Putamen (tissue), 1 donor: ENCODE measurements around the gene RNLS.

Experiments used
- DNase-seq: peaks from one replicate; pipeline ENCODE4 v3.0.0-alpha.2; 2016; ENCODE audit warnings: low spot score

RNLS gene

DNA sequence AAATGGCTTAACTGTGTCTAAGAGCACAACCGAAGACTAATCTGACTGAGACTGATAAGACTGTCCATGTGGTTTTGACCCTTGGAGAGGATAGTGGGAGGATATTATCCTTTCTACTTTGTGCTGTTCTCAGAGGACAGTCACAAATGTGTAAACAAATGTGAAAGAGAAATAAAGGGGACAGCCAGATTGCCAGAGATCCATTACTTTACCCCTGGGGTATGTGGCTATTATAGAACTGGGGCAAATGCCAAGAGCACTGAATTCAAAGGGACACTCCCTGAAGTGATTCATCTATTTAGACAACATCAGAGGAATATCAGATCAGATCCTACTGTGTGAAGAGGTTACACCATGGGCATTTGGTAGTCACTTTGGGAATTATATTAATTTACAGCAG is 154.7 kb downstream of the RNLS start:
- no peak for DNase-seq

DNA sequence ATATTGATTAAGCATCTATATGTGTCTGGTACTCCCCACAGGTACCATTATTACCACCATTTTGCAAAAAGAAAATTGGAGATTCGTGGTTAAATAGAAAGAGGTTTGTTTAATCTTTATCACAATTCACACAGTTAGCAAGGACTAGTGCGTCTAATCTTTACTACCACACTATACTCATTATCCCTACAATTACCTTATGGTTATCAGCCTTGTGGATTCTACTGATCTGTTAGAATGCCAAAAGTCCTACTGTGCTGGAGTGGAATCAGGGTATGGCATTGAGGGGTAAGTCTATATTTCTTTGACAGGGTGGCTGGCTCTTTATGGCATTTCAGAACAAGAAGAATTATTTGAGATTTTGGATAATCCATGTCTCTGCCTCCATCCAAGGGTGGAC is 156.1 kb downstream of the RNLS start:
- no peak for DNase-seq

DNA sequence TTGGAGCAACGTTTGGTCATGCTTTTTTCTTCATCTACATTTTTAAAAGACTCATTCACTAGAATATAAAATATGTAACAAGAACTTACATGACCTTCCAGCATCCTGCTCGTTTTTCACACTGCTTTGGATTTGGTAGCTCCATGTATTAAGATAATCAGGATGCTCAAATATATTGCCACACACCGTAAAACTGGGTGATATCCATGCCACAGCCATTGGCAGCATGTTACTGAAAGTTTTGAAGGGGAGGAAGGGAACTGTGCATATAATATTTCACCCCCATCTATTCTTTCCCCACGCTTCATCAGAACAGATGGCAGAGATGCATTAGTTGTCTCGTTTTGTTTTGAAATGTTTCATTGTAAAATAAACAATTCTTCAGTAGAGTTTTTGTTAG is 158.2 kb downstream of the RNLS start:
- no peak for DNase-seq

DNA sequence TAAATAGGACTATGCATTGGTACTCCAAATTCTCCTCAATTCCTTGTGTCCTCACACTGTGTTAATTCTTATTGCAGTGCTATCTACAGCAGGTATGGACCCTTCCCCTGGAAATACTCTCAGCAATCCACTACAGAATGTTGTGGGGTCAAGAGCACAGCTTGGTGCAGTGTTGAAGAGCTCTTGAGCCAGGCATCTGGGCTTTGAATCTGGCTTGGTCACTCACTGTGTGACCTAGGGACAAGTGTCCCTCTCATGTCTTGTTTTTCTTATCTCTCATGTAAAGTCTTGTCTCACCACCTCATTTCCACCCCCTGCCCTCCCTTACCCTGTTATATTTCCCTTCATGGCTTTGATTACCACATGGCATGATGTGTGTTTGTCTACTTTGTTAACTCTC is 159.4 kb downstream of the RNLS start:
- no peak for DNase-seq

DNA sequence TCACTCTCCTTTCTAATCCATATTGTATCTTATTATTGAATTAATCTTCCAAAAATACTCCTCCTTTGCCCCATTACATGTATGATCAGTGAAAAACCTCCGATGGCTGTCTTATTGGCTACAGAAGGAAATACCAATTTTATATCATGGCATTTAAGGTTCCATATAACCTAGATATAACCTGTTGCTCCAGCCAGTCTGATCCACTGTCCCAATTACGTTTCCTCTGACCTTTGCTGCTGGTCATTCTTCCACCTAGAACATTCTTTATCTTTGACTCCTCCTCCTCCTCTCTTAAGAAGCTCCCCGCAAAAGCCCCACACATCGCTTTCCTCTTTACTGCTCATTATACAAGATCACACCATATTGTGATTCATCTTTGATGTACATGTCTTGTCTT is 161.5 kb downstream of the RNLS start:
- DNase-seq, result no peak

DNA sequence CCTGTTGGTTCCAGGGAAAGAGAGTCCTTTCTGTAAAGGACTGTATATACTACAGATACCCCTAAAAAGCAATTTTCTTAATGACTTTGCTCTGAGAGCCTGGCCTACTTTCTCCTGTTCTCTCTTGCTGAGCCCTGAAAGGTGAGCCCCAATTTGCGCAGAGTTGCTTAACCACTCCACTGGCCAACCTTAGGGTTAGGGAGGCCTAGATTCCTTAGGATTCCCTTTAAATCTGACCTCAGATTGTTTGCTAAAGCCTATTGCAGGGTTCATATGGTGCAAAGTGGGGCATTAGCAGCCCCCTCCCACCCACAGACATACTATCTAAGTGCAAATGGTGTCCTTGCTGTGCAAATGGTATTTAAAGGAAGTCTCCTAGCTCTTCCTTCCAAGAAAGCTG is 164.2 kb downstream of the RNLS start:
- no peak for DNase-seq

DNA sequence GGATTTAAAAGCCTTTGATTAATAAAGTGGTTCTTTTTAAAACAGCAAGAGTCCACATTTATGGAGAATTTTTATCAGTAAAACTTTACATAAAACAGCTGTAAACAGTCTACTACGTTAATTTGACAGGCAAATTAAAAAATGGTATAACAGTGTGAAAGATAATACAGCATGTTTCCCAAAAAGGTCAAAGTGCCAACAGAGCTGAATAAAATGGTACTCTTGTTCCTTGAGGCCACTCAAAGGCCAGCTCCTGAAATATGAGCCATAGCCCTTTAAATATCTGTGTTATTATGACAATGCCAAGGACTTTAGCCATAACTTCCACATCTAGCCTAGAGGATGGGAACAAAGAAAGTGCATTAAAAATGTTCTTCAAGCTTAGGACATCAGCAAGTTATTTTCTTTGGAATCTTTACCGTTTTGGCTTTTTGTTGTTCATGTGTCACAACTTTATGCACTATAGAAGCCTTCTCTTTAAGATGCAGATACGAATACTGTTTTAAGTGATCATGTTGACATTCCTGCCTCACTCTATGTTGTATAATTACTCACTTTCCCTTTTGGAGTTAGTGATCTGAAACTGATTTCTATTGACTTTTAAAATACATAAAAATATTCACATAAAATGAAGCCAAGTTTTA is 165.6 kb downstream of the RNLS start:
- DNase-seq, result no peak

DNA sequence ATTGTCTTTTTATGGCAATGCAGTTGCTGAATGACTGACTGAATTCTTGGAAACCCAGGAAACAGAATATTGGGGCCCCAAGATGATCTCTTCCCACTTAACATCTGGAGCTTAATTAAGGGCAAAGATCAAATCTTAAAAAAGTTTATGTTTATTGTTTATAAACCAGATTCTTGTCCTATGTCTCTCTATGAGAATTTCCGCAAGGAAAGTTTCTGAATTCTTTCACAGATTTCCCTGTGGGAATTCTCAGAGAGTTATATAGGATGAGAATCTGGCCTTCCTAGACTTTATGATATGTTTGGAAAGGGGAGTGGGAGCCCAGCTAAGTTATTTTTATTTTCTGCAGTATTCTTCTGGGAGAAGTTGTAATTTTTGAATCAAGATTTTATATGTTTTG is 166.3 kb downstream of the RNLS start:
- DNase-seq, result no peak

DNA sequence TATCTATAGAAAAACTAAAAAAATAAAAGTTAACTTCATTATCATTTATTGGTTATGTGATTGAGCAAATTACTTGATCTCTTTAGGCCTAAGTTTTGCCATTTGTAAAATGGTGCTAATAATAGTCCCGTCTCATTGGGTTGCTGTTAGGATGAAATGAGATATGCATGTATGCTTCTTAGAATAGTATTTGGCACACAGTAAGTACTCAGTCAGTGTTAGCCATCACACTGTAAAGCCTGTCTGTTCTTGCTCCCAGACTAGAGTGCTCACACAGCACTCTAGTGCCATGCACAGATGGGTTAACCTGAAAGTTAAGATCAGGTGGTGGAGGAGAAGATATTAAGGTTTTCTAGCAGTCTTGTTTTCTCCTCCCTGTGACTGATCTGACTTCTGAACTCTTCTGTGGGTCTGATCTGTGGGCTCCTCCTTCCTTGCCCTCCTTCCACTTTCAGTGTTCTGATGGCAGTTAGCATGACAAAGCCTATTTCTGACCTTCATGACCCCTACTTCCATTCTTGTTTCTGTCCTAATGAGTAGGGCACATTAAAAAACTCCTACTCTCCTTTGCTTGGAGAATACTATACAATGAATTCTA is 167.5 kb downstream of the RNLS start:
- DNase-seq, result no peak

DNA sequence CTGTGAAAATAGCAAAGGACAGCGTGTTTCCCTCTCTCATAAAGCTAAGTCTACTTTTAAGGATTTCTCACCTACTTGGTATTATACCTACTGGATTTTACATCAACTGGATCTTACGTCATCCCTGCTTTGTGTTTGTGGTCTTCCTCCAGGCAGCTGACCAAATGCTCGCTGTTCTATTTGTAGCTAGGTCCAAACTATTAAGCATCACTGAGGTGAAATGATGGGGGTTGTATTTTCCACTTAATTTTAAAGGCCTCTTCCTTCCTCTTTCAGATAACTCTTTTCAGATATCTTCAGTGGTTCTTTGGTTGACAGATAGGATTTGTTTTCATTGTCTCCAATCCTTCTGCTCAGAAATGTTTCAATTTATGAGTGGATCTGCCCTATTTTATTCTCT is 169.7 kb downstream of the RNLS start:
- no peak for DNase-seq

DNA sequence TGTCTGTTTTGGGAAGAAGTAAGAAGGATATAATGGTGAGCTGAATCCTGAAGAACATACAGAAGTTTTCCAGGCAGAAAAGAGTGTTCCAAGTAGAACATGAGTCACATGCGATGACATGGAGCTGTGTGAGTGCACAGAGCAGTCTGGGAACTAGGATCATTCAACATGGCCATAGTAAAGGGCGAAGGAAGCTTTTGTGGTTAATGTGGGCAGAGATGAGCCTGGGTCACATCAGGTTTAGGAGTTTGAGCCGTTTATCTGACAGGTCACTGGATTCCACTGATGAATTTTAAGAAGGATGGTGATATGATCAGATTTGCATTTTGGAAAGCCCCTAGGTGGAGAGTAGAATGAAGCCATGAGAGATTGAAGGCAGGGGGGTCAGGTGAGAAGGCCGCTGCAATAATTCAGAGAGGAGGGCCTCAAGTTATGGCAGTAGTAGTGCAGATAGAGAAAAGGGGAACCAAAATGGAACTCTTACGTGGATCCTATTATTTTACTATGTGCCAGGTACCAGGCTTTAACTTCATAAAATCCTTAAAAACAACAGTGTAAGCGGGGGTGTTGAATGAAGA is 171.3 kb downstream of the RNLS start:
- DNase-seq, result no peak

DNA sequence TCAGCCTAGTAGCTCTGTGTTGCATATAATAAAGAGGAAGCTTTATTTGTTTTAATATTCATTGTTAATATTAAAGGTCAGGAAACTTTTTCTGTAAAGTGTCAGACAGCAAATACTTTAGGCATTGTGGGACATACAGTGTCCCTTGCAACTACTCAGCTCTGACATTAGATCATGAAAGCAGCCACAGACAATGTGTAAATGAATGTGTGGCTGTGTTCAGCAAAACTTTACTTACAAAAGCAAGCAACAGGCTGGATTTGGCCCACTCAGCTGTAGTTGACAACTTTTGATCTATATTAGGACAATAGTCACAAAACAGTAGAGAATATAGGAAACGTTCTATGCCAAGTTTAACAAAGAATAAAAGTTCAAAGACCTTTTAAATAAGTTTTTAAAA is 173.3 kb downstream of the RNLS start:
- no peak for DNase-seq

DNA sequence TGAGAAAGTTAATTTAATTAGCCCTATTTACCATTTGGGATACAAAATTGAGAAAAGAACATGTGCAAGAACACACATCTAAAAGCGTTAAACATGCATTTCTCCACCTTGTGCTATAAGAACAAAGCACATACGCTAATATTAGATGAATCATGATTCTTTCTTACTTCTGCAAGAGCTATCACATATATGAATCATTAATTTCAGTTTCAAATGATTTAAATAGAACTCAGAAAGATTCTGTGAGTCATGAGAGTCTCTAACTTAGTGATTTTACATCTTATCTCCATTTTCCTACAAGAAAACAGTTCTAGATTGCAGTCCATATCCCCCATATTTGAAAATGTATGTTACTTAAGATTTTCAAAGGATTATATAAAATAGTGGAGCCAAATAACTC is 173.9 kb downstream of the RNLS start:
- DNase-seq, result no peak

DNA sequence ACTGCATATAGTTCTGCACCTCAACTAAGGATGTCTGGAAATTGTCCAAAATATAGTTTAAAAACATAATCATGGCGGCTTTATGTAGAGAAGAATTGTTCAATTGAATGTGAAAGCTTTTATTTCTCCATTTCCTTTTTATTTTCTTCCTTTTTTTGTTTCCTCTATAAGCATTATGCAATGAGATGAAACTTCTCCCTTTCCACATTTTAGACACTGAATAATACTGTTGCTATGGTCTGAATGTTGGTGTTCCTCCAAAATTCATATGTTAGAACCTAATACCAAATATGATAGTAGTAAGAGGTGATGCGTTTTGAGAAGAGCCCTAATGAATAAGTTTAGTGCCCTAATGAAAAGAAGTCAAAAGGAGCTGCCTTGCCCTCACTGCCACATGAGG is 175.0 kb downstream of the RNLS start:
- no peak for DNase-seq

DNA sequence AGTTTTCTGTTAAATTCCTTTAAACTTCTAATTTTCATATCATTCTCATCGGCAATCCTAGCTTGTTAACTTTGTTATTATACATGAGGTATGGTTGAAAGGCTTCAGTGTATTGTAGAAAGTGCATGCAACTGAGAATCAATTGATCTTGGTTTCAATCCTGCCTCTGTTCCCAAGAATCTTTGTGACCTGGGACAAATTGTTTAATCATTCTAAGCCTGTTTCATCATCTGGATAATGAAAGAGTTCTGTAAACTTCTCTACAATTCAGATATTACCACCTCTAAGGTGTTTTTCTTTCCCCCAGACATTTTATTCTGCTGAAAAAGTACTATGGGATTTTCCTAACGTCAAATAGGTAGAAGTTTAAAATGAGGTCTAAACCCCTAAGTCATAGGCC is 179.0 kb downstream of the RNLS start:
- DNase-seq, result no peak

DNA sequence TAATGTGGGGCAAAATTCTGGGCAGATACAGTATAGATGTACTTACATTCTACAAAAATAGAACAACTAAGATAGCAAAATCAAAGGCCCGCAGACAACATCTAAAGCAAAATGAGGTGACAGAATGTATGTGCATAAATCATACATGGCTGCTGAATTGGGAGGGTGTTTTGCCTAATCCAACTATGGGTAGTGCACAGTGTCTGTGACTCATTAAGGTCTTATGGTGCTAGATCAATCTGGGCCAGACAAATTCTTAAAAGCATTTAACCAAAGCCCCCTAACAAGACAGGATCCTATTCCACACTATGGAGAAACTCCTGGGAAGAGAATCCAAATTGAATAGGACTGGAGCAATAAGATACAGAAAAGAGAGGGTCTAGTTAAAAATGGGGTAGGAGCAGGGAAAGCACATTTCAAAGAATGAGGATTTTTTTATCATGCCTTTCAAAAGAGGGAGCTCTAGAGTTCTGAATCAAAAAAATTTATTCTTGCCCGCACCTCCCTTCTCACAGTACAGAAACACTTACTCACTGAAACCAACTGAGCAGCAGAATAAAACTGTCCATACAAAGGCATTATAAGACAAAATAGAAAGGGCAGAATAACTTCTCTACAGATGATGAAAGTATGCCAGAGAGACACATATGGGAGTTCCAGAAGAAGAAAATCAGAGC is 181.3 kb downstream of the RNLS start:
- DNase-seq, result no peak

DNA sequence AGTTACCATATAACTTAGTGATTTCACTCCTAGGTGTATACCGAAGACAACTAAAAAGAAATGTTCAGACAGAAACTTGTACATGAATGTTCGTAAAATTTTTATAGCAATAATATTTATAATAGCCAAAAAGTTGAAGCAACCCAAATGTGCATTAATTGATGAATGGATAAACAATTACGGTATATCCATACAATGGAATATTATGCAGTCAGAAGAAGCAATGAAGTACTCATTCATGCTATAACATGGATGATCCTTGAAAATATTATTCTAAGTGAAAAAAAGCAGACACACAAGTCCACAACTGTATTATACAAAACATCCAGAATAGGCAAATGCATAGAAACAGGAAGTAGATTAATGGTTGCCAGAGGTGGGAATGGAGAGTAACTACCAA is 183.9 kb downstream of the RNLS start:
- DNase-seq, result no peak

DNA sequence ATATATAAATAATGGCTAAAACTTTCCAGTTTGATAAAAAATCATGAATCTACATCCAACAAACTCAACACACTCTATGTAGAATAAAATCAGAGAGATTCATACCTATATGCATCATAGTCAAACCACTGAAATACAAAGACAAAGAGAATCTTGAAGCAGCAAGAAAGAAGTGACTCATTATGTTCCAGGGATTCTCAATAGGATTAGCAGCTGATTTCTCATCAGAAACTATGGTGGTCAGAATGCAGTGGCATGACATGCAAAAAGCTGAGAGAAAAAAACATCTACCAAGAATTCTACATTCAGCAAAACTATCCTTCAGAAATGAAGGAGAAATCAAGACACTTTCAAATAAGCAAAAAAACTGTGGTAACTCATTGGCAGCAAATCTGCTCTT is 187.4 kb downstream of the RNLS start:
- no peak for DNase-seq

DNA sequence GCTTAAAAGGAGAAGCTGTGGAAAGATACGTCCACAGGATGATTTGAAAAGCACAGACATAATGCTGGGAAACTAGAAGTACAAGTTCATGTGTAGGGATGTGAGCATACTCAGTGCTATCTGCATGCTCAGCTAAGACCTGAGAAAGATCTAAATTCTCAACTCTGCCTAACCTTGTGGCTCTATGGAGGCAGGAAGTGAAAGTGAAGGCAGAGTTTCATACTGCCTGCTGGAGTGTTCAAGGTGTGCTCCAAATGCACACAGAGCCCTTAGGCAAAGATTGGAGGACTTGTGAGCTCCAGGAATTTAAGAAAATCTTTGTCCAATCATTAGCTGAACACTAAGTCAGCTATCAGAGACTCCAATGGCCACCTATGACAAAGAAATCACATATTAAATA is 190.9 kb downstream of the RNLS start:
- no peak for DNase-seq

DNA sequence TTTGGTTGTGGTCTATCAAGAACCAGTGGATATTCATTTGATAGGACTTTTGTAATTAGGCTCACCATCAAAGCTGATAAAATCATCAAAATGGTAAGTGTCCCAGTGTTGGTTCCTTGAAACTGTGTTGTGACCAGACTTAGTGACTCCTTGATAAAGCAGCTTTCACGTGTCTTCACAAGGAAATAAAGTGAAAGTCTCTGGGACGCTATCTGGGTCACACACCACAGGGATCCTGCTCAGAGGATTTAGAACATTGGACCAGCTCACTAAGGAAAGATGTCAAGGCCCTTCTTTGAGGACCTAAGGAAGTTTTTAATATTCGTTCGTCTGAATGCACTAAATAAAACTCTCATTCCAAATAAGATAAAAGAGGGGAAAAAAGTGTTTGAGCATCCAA is 193.1 kb downstream of the RNLS start:
- no peak for DNase-seq

DNA sequence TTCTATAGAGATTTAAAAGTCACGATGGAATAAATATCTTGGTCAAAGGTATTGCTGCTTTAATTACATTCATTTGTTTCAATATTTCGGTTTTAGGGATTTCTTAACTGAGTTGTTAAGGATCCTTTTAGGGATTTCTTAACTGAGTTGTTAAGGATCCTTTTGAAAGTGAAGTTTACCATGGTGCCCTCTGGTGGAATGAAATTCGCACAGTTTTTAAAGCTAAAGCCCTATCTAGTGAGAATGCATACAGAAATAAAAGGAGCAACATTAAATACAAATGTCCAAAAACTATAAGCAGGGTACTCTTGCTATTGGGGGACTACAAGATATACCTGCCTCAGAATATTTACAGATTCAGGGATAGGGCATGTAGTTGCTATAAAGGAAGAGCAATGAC is 193.7 kb downstream of the RNLS start:
- peak; percentile 34 for DNase-seq

DNA sequence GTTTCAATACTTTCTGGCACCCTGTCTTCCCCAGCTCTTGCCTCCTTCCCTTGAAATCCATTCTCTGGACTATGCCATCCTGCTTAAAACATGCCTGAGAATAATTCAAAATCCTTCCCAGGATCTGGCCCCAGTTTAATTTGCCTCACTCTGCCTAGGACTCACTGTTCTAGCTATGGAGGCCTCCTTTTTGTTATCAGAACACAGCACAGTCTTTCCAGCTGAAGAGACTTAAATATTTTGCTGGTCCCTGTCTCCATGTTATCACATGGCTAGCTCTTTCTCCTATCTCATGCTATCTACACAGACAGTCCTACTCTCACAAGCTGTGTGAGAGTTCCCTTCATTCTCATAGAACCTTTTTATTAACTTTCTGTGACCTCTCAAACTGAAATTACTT is 194.8 kb downstream of the RNLS start:
- DNase-seq, result no peak
